ES-I3 (cell line): ENCODE measurements around the gene PGM3.

Source experiments
- H3K36me3 ChIP-seq: 2 replicates; pipeline ENCODE4 v1.6.1; 2013; ENCODE audit warnings: mild to moderate bottlenecking, low read length, control low read depth, moderate library complexity; ENCODE audit not compliant: insufficient read depth
- H3K4me1 ChIP-seq: 2 replicates; pipeline ENCODE4 v1.6.1; 2013; ENCODE audit warnings: mild to moderate bottlenecking, control low read depth, low read length; ENCODE audit not compliant: insufficient read depth
- H3K9ac ChIP-seq: 2 replicates; pipeline ENCODE4 v1.6.1; 2013; ENCODE audit warnings: low read depth, mild to moderate bottlenecking, low read length, moderate library complexity
- H3K9me3 ChIP-seq: 2 replicates; pipeline ENCODE4 v1.6.1; 2013; ENCODE audit warnings: mild to moderate bottlenecking, low read length, moderate library complexity; ENCODE audit not compliant: control insufficient read depth, insufficient read depth

PGM3 gene

GRCh38 chr6:83160167-83160566 lies 32.9 kb downstream of the PGM3 start:
- Histone ChIP-seq H3K9me3 (no peaks in the 10 kb centered on the region), H3K4me1 (no peaks in the 10 kb centered on the region), H3K36me3 (peaks cover 3% of the 10 kb centered on the region; the same call in 1 of the 2 replicates), H3K9ac (no peak overlapping the region)

- no peaks in the 10 kb centered on the region for H3K4me1 ChIP-seq
- H3K9ac ChIP-seq: no peak overlapping the region
- H3K9me3 ChIP-seq: no peaks in the 10 kb centered on the region
- peaks cover 3% of the 10 kb centered on the region; the same call in 1 of the 2 replicates for H3K36me3 ChIP-seq
Measured at GRCh38 chr6:83155794-83156193, 37.3 kb downstream of the PGM3 start.

GRCh38 chr6:83153883-83154521 lies 39.1 kb downstream of the PGM3 start:
- Histone ChIP-seq H3K36me3 (peaks cover 3% of the 10 kb centered on the region; the same call in 1 of the 2 replicates), H3K9ac (no peak overlapping the region), H3K9me3 (no peaks in the 10 kb centered on the region), H3K4me1 (no peaks in the 10 kb centered on the region)

- Histone ChIP-seq H3K9me3 (no peaks in the 10 kb centered on the region), H3K36me3 (peaks cover 3% of the 10 kb centered on the region; the same call in 1 of the 2 replicates), H3K4me1 (no peaks in the 10 kb centered on the region), H3K9ac (no peak overlapping the region)
Measured at GRCh38 chr6:83152913-83153312, 40.2 kb downstream of the PGM3 start.

GRCh38 chr6:83151114-83151513 lies 42.0 kb downstream of the PGM3 start:
- no peak overlapping the region for H3K9ac ChIP-seq
- H3K9me3 ChIP-seq: no peaks in the 10 kb centered on the region
- no peaks in the 10 kb centered on the region; the same call in 1 of the 2 replicates for H3K36me3 ChIP-seq

DNA sequence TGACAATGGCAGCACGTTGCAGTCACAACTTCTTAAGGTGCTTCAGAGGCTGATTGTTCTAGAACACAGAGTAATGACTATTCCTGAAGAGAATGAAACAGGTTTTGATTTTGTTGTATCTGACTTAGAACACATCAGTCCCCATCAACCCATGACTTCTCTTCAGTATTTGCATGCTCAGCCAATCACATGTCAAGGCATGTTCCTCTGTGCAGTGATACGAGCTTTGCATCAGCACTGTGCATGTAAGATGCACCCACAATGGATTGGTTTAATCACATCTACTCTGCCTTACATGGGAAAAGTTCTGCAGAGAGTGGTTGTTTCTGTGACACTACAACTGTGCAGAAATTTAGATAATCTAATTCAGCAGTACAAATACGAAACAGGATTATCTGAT lies 54.3 kb downstream of the PGM3 start:
- H3K9me3 ChIP-seq: no peaks in the 10 kb centered on the region
- H3K4me1 ChIP-seq: no peaks in the 10 kb centered on the region
- H3K36me3 ChIP-seq: peaks cover 4% of the 10 kb centered on the region; the same call in 1 of the 2 replicates
- no peak overlapping the region for H3K9ac ChIP-seq

More at GRCh38 chr6:83151114-83151513, 42.0 kb downstream of the PGM3 start:
- no peaks in the 10 kb centered on the region for H3K4me1 ChIP-seq

- H3K9ac ChIP-seq: no peak overlapping the region
- H3K36me3 ChIP-seq: peaks cover 4% of the 10 kb centered on the region; the same call in 1 of the 2 replicates
- no peaks in the 10 kb centered on the region for H3K9me3 ChIP-seq
- H3K4me1 ChIP-seq: no peaks in the 10 kb centered on the region
Measured at GRCh38 chr6:83138118-83138722, 54.8 kb downstream of the PGM3 start.

- Histone ChIP-seq H3K4me1 (no peaks in the 10 kb centered on the region), H3K9ac (no peak overlapping the region), H3K36me3 (peaks cover 7% of the 10 kb centered on the region), H3K9me3 (no peaks in the 10 kb centered on the region)
Measured at GRCh38 chr6:83132121-83132520, 60.9 kb downstream of the PGM3 start.

- H3K9me3 ChIP-seq: no peaks in the 10 kb centered on the region
- peaks cover 7% of the 10 kb centered on the region for H3K36me3 ChIP-seq
- peaks cover 5% of the 10 kb centered on the region for H3K4me1 ChIP-seq
- no peak overlapping the region for H3K9ac ChIP-seq
Measured at GRCh38 chr6:83127976-83128375, 65.1 kb downstream of the PGM3 start.

GRCh38 chr6:83127258-83127657 lies 65.8 kb downstream of the PGM3 start:
- H3K9ac ChIP-seq: no peak overlapping the region
- H3K36me3 ChIP-seq: peaks cover 7% of the 10 kb centered on the region
- H3K9me3 ChIP-seq: no peaks in the 10 kb centered on the region
- peaks cover 5% of the 10 kb centered on the region for H3K4me1 ChIP-seq

GRCh38 chr6:83126807-83127206 lies 66.3 kb downstream of the PGM3 start:
- H3K9ac ChIP-seq: no peak overlapping the region
- peaks cover 4% of the 10 kb centered on the region for H3K36me3 ChIP-seq
- peaks cover 5% of the 10 kb centered on the region for H3K4me1 ChIP-seq
- no peaks in the 10 kb centered on the region for H3K9me3 ChIP-seq

- Histone ChIP-seq H3K36me3 (peaks cover 4% of the 10 kb centered on the region), H3K9ac (no peak overlapping the region), H3K9me3 (no peaks in the 10 kb centered on the region), H3K4me1 (peaks cover 5% of the 10 kb centered on the region)
Measured at GRCh38 chr6:83126223-83126622, 66.8 kb downstream of the PGM3 start.

DNA sequence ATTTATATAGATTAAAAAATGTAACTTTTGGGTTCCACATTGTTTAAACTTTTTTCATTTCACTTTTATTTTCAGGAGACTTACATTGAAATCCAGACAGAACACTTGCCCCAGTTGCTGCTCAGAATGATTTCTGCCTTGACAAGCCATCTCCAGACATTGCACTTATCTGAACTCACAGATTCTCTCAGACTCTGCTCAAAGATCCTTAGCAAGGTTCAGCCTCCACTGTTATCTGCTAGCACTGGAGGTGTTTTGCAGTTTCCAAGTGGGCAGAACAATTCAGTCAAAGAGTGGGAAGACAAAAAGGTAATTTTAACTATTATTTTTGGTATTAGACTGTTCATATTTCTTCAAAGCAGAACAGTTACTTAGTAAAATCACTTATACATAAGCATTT lies 67.6 kb downstream of the PGM3 start:
- Histone ChIP-seq H3K9ac (no peak overlapping the region), H3K9me3 (no peaks in the 10 kb centered on the region), H3K4me1 (peaks cover 5% of the 10 kb centered on the region), H3K36me3 (peaks cover 4% of the 10 kb centered on the region)

DNA sequence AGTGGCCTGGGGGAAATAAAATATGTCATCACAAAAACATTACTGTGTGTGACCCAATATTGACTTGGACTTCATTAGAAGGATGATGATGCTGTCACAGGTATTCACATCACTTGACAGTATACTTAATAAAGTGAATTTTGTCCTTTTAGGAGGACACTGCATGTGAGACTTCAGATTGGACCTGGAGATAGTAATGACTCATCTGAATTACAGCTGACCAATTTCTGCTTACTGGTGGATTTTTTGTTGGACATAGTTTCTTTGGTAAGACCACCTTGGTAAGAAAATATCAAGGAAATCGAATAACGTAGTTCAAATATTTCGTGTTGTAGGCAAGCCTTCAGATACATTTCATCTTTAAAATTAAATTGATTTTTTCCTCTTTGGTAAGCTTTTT lies 68.5 kb downstream of the PGM3 start:
- H3K9ac ChIP-seq: no peak overlapping the region
- peaks cover 4% of the 10 kb centered on the region; the same call in 1 of the 2 replicates for H3K36me3 ChIP-seq
- H3K9me3 ChIP-seq: no peaks in the 10 kb centered on the region
- H3K4me1 ChIP-seq: peaks cover 5% of the 10 kb centered on the region

GRCh38 chr6:83119742-83120300 lies 73.2 kb downstream of the PGM3 start:
- no peaks in the 10 kb centered on the region for H3K9me3 ChIP-seq
- no peaks in the 10 kb centered on the region for H3K36me3 ChIP-seq
- no peaks in the 10 kb centered on the region for H3K4me1 ChIP-seq
- H3K9ac ChIP-seq: no peak overlapping the region
